A673 (cell line): ENCODE results near the gene CDH23.

Source experiments
- CTCF ChIP-seq: fragments of 300-800, 200-600 bp; sonication (generic); conservative IDR thresholded peaks from 2 replicates; pipeline ENCODE4 v1.5.1; 2017; ENCODE audit warnings: low read depth, mild to moderate bottlenecking, antibody characterized with exemption, low read length, moderate library complexity, mixed read lengths
- EZH2 ChIP-seq: fragments of 200-600 bp; sonication (generic); IDR thresholded peaks from 2 replicates; pipeline ENCODE4 v1.6.1; 2017; ENCODE audit warnings: borderline replicate concordance, low read depth, mild to moderate bottlenecking, mixed read lengths, antibody characterized with exemption, low read length; ENCODE audit not compliant: poor library complexity, severe bottlenecking

- TF ChIP-seq CTCF, result no peak
- no peak for TF ChIP-seq EZH2
Measured at GRCh38 chr10:71497763-71498326, 101.1 kb downstream of the CDH23 start.
